K562 (cell line): Measurements from ENCODE around the gene SFI1. TPM values are rescaled to one million over a fixed set of nuclear protein-coding genes. Genes with fewer than 3 reads are reported as not detected.

Experiments used
- CC2D1A ChIP-seq: fragments of 450-650 bp; IDR thresholded peaks from 2 replicates; pipeline ENCODE4 v1.6.1; 2017; ENCODE audit warnings: mild to moderate bottlenecking
- FOXP1 ChIP-seq: sonication (generic); formaldehyde crosslinking; IDR thresholded peaks from 2 replicates; pipeline ENCODE4 v1.8.0; 2022; ENCODE audit warnings: mild to moderate bottlenecking, missing genetic modification reagents
- GTF2F1 ChIP-seq: IDR thresholded peaks from 2 replicates; pipeline ENCODE4 v1.6.1; 2011; ENCODE audit warnings: low read depth, low read length, improper control_type of control experiment
- HDAC3 ChIP-seq: fragments of 450-650 bp; IDR thresholded peaks from 2 replicates; pipeline ENCODE4 v1.6.1; 2018; ENCODE audit warnings: borderline replicate concordance, mild to moderate bottlenecking, moderate library complexity; ENCODE audit not compliant: partially characterized antibody
- MCM2 ChIP-seq: fragments of 450-650 bp; IDR thresholded peaks from 2 replicates; pipeline ENCODE4 v1.6.1; 2017; ENCODE audit warnings: low read depth, mild to moderate bottlenecking
- MCM3 ChIP-seq: fragments of 450-650 bp; IDR thresholded peaks from 2 replicates; pipeline ENCODE4 v1.6.1; 2016
- MEF2A ChIP-seq: IDR thresholded peaks from 2 replicates; pipeline ENCODE4 v1.6.1; 2011; ENCODE audit warnings: low read depth, mild to moderate bottlenecking, low read length, moderate library complexity; ENCODE audit not compliant: control insufficient read depth
- MYBL2 ChIP-seq, 2 experiments: fragments of 450-650 bp in 1 of 2; sonication (generic) in 1 of 2; formaldehyde crosslinking in 1 of 2; IDR thresholded peaks; 2 replicates each; pipeline versions ENCODE4 v1.6.1 to v1.8.1; 2017 to 2022; ENCODE audit warnings: borderline replicate concordance in 1 of 2, inconsistent platforms in 1 of 2, low read depth in 1 of 2, mild to moderate bottlenecking in 1 of 2, missing genetic modification reagents in 1 of 2, moderate library complexity in 1 of 2
- MYNN ChIP-seq, 2 experiments: sonication (generic); formaldehyde crosslinking in 1 of 2; IDR thresholded peaks; 2 replicates each; pipeline versions ENCODE4 v1.5.0 to v1.6.1; 2016 to 2020; ENCODE audit warnings: antibody characterized with exemption in 1 of 2, missing genetic modification reagents in 1 of 2
- RNF219 ChIP-seq: fragments of 250-450 bp; sonication (Bioruptor Pico); IDR thresholded peaks from 2 replicates; pipeline ENCODE4 v1.5.0; 2022; ENCODE audit warnings: mild to moderate bottlenecking
- TSC22D4 ChIP-seq: fragments of 450-650 bp; IDR thresholded peaks from 2 replicates; pipeline ENCODE4 v1.6.1; 2016; ENCODE audit warnings: missing genetic modification characterization, missing biosample characterization, control low read depth
- USF1 ChIP-seq: sonication (generic); formaldehyde crosslinking; IDR thresholded peaks from 2 replicates; pipeline ENCODE4 v1.9.0; 2022; ENCODE audit warnings: mild to moderate bottlenecking, missing genetic modification reagents
- ZBTB40 ChIP-seq, 2 experiments: fragments of 450-650 bp in 1 of 2; sonication (generic) in 1 of 2; formaldehyde crosslinking in 1 of 2; IDR thresholded peaks; 2 replicates each; pipeline versions ENCODE4 v1.7.1 to v1.9.0; 2016 to 2022; ENCODE audit warnings: inconsistent platforms in 1 of 2, mild to moderate bottlenecking in 1 of 2, missing genetic modification reagents in 1 of 2
- ZNF184 ChIP-seq: sonication (generic); formaldehyde crosslinking; IDR thresholded peaks from 2 replicates; pipeline ENCODE4 v1.5.0; 2020; ENCODE audit warnings: missing genetic modification reagents
- ZNF217 ChIP-seq: sonication (generic); formaldehyde crosslinking; IDR thresholded peaks from 2 replicates; pipeline ENCODE4 v1.8.0; 2022; ENCODE audit warnings: mild to moderate bottlenecking, missing genetic modification reagents
- polyA plus RNA-seq, 8 experiments: library from polyadenylated mRNA; depleted of rRNA in 4 of 8; stranded (reverse) in 5 of 8; unstranded in 3 of 8; fragments of >200 nt; fragmentation: Nextera tagmentation in 2 of 8; fragmentation: Illumina TruSeq in 1 of 8; extraction: Ambion mirVana in 2 of 8; extraction: Trizol in 1 of 8; gene quantifications; 2 replicates each; pipeline versions ENCODE4 v1.2.1 to v1.2.3, GENCODE V29; 2011 to 2014; ENCODE audit warnings: inconsistent platforms in 1 of 8, missing spikeins in 1 of 8
- total RNA-seq, 7 experiments: library from RNA; depleted of rRNA in 6 of 7; stranded (reverse); fragments of >200 nt in 6 of 7; fragmentation: Illumina TruSeq in 2 of 7; extraction: Trizol in 2 of 7; gene quantifications; 2 replicates each; pipeline versions ENCODE4 v1.2.1 to v1.2.3, GENCODE V29; 2011 to 2021; ENCODE audit warnings: low replicate concordance in 1 of 7

Gene SFI1
- total and polyA plus RNA-seq, 9 of the 15 experiments (the other 6 are each of a cell fraction or from before 2014, with no cell fraction given): 3.0 to 25.6 (median 14.1) TPM

GRCh38 chr22:31496007-31496734 lies at the start of gene SFI1 (continued):
- no peak for TF ChIP-seq HDAC3
- TF ChIP-seq MEF2A: no peak
- no peak for TF ChIP-seq GTF2F1
- TF ChIP-seq ZNF184 (CRISPR knock-in tag): no peak
- TF ChIP-seq MCM2: no peak
- TF ChIP-seq CC2D1A: no peak
- no peak for TF ChIP-seq MYBL2 (IDR thresholded peaks at IDR 0.05; ENCODE audit: low read depth)
- no peak for TF ChIP-seq MYBL2 (CRISPR knock-in tag; IDR thresholded peaks at IDR 0.05; ENCODE audit: borderline replicate concordance)
- TF ChIP-seq MCM3: no peak
- TF ChIP-seq USF1: peak; percentile 41; the same call in 1 of the 2 replicates
- no peak for TF ChIP-seq ZNF217 (CRISPR knock-in tag)
- no peak for TF ChIP-seq MYNN (IDR thresholded peaks at IDR 0.05)
- no peak for TF ChIP-seq MYNN (CRISPR knock-in tag; IDR thresholded peaks at IDR 0.05)
- peak; percentile 61; the same call in 1 of the 2 replicates for TF ChIP-seq ZBTB40 (IDR thresholded peaks at IDR 0.05)
- no peak for TF ChIP-seq ZBTB40 (CRISPR knock-in tag; IDR thresholded peaks at IDR 0.05)
- TF ChIP-seq RNF219 (CRISPR knock-in tag): no peak
- TF ChIP-seq FOXP1 (CRISPR knock-in tag): no peak
- TF ChIP-seq TSC22D4: no peak
